Measurements from ENCODE around the gene ELMO1.

DNA sequence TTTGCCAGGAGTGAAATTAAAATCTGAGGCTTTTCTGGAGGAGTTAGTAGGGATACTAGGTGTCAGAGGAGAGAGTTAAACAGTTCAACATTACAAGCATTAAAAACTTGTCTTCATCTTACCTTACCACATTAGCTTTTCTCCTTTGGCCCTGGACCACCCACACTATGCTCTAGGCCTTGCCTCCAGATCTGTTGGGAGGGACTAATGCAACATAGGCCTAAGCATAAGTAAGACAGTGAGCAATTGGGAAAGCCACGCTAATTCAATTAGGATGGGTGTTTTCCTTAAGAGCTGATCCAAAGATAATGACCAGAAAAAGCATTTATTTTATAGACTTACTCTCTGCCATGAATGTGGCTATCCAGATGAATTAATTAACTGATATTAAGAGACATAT, 158.9 kb downstream of the ELMO1 start:
- TF ChIP-seq, protein P1, sequence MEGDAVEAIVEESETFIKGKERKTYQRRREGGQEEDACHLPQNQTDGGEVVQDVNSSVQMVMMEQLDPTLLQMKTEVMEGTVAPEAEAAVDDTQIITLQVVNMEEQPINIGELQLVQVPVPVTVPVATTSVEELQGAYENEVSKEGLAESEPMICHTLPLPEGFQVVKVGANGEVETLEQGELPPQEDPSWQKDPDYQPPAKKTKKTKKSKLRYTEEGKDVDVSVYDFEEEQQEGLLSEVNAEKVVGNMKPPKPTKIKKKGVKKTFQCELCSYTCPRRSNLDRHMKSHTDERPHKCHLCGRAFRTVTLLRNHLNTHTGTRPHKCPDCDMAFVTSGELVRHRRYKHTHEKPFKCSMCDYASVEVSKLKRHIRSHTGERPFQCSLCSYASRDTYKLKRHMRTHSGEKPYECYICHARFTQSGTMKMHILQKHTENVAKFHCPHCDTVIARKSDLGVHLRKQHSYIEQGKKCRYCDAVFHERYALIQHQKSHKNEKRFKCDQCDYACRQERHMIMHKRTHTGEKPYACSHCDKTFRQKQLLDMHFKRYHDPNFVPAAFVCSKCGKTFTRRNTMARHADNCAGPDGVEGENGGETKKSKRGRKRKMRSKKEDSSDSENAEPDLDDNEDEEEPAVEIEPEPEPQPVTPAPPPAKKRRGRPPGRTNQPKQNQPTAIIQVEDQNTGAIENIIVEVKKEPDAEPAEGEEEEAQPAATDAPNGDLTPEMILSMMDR (IDR thresholded peaks at IDR 0.05): no peak
- TF ChIP-seq ZFX (IDR thresholded peaks at IDR 0.05; ENCODE audit: borderline replicate concordance): no peak

Measured in 22Rv1 (cell line).